Transverse colon (tissue), 4 donors: Measurements from ENCODE around the gene ANGPTL8. TPM values are rescaled to one million over a fixed set of nuclear protein-coding genes. Genes with fewer than 3 reads are reported as not detected.

Experiments used
- DNase-seq: peaks from one replicate; pipeline ENCODE4 v3.0.0-alpha.2; 2019
- H3K27ac ChIP-seq, 4 donors: fragments of 200-600 bp; sonication (generic); 2 replicates each; pipeline ENCODE4 v1.5.1; 2016 to 2018; ENCODE audit warnings: inconsistent platforms in 4 of 4
- H3K27me3 ChIP-seq: fragments of 200-600 bp; sonication (generic); 2 replicates; pipeline ENCODE4 v1.5.1; 2017; ENCODE audit warnings: inconsistent platforms
- H3K36me3 ChIP-seq, 4 donors: fragments of 200-600 bp; sonication (generic); 2 replicates each; pipeline ENCODE4 v1.5.1; 2017 to 2019; ENCODE audit warnings: inconsistent platforms in 4 of 4
- H3K4me1 ChIP-seq, 4 donors: fragments of 200-600 bp; sonication (generic); 2 replicates each; pipeline ENCODE4 v1.5.1; 2017 to 2020; ENCODE audit warnings: inconsistent platforms in 4 of 4
- H3K4me3 ChIP-seq, 4 donors: fragments of 200-600 bp; sonication (generic); 1 replicate in 1 of 4; 2 replicates in 3 of 4; pipeline versions ENCODE4 v1.5.1 to v1.6.1; 2017 to 2019; ENCODE audit warnings: inconsistent platforms in 4 of 4
- H3K9me3 ChIP-seq, 2 donors: fragments of 200-600 bp; sonication (generic); 2 replicates each; pipeline ENCODE4 v1.5.1; 2017 to 2019; ENCODE audit warnings: inconsistent platforms in 2 of 2
- EP300 ChIP-seq: sonication (generic); formaldehyde crosslinking; IDR thresholded peaks from one replicate; pipeline ENCODE4 v1.6.1; 2017; ENCODE audit warnings: antibody characterized with exemption, low read depth
- POLR2A ChIP-seq: fragments of 450-650 bp; IDR thresholded peaks from one replicate; pipeline ENCODE4 v1.6.1; 2016; ENCODE audit warnings: antibody characterized with exemption, mild to moderate bottlenecking, moderate library complexity
- POLR2AphosphoS5 ChIP-seq, 3 donors: sonication (generic); formaldehyde crosslinking; IDR thresholded peaks; one replicate each; pipeline ENCODE4 v1.6.1; 2016; ENCODE audit warnings: antibody characterized with exemption in 3 of 3
- WGBS, 2 donors: methylation state at CpG; one replicate each; pipeline ENCODE4 v1.1.5; 2018; ENCODE audit warnings: low coverage in 1 of 2; 5-methylcytosine and 5-hydroxymethylcytosine counted together
- in situ Hi-C, 4 donors: fragments of 200-750 bp; cut with MboI; loops; one replicate each; pipeline versions ENCODE4 v1.15.0 to v1.15.1; 2017; ENCODE audit warnings: low sequenced_read_pairs in 3 of 4, low pct_ligation_motif_present in 1 of 4, low pct_unique_long_range_greater_than_20kb in 1 of 4
- intact Hi-C: fragments of 100-400 bp; cut with DNase I; formaldehyde crosslinking; loops from one replicate; pipeline ENCODE4 v1.15.1; 2023; ENCODE audit warnings: low total_unique reads
- total RNA-seq, 4 donors: library from RNA; depleted of rRNA; stranded (reverse); fragments of >200 nt; gene quantifications; one replicate each; pipeline ENCODE4 v1.1.0, GENCODE V29; 2016
- TF ChIP-seq, protein P1 (sequence below), 5 experiments: fragments of 200-600 bp in 3 of 5; fragments of 450-650 bp in 2 of 5; sonication (generic) in 3 of 5; IDR thresholded peaks; 1 replicate in 2 of 5; 2 replicates in 3 of 5; pipeline ENCODE4 v1.5.1; 2016 to 2017; ENCODE audit warnings: antibody characterized with exemption in 5 of 5, inconsistent platforms in 3 of 5, mild to moderate bottlenecking in 2 of 5, moderate library complexity in 1 of 5

ANGPTL8 gene
- total RNA-seq, 4 donors from 2014 or later = not detected

DNA sequence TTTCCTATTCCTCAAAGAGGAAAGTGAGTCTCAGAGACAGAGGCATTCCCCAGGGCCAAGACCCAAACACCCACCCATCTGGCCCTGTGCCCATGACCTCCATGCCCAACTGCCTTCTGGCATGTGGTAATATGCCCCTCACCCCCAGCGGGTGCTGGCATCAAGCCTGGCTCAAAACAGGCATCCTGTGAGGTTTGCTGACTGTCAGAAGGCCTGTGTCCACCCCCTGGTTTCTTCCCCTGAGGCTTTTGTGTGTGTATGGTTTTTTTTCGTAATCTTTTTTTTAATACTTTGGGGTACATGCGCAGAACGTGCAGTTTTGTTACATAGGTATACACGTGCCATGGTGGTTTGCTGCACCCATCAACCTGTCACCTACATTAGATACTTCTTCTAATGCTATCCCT lies 34.5 kb upstream of the ANGPTL8 start:
- intact Hi-C loops = loop anchor here (2.0 to 5.0 kb wide), 2 partner anchors 66 to 173 kb away; no protein-coding TSS in a partner anchor
- Histone ChIP-seq H3K9me3 (no peaks in the 10 kb centered on the region), H3K27me3 (no peaks in the 10 kb centered on the region), H3K36me3 (no peaks in the 10 kb centered on the region), H3K4me3 (no peak overlapping the region), H3K27ac (peak overlapping the region; percentile 77 to 91 (median 84)), H3K4me1 (peaks cover 0 to 25% (median 12%) of the 10 kb centered on the region in 4 donors)
- no peak for DNase-seq
- no peak for TF ChIP-seq EP300
- TF ChIP-seq POLR2AphosphoS5 (IDR thresholded peaks at IDR 0.05) = no peak
- no peak for TF ChIP-seq POLR2A
- TF ChIP-seq, protein P1, sequence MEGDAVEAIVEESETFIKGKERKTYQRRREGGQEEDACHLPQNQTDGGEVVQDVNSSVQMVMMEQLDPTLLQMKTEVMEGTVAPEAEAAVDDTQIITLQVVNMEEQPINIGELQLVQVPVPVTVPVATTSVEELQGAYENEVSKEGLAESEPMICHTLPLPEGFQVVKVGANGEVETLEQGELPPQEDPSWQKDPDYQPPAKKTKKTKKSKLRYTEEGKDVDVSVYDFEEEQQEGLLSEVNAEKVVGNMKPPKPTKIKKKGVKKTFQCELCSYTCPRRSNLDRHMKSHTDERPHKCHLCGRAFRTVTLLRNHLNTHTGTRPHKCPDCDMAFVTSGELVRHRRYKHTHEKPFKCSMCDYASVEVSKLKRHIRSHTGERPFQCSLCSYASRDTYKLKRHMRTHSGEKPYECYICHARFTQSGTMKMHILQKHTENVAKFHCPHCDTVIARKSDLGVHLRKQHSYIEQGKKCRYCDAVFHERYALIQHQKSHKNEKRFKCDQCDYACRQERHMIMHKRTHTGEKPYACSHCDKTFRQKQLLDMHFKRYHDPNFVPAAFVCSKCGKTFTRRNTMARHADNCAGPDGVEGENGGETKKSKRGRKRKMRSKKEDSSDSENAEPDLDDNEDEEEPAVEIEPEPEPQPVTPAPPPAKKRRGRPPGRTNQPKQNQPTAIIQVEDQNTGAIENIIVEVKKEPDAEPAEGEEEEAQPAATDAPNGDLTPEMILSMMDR (IDR thresholded peaks at IDR 0.05) = no peak
- in situ Hi-C loops = loop anchor here (5.0 to 25.0 kb wide), 4 partner anchors 68 to 168 kb away; no protein-coding TSS in a partner anchor
- 50 to 54% methylated on average over 3 to 5 of the region's 5 CpGs for WGBS, 2 donors

DNA sequence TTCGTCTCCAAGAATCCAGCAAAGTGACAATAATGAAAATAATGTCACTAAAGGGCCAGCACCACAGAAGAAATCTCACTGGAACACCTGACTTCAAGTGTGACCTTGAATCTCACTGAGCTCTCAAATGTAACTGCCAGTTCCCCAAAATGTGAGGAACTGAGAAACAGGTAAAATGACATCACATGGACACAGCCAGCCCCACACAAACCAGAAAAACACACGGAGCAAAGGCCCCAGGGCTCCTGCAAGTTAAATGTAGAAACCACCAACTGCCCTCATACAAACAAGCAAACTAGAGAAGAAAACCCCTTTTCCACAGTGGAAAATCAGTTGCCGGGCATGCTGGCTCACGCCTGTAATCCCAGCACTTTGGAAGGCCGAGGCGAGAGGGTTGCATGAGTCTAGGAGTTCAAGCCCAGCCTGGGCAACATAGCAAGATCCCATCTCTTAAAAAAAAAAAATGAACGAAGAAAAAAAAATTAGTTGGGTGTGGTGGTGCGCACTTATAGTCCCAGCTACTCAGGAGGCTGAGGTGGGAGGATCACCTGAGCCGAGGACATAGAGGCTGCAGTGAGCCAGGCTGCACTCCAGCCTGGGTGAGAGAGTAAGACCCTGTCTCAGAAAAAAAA lies 33.4 kb upstream of the ANGPTL8 start:
- no peak for DNase-seq
- intact Hi-C loops (loop anchor here (2.0 to 5.0 kb wide), 2 partner anchors 67 to 174 kb away; no protein-coding TSS in a partner anchor), in situ Hi-C loops (loop anchor here (10.0 to 25.0 kb wide), 3 partner anchors 71 to 169 kb away; no protein-coding TSS in a partner anchor)
- Histone ChIP-seq H3K27ac (peak overlapping the region in 2 of 4 donors; percentile 5 to 25), H3K27me3 (no peaks in the 10 kb centered on the region), H3K9me3 (no peaks in the 10 kb centered on the region), H3K4me1 (peaks cover 0 to 25% (median 12%) of the 10 kb centered on the region in 4 donors), H3K4me3 (no peak overlapping the region), H3K36me3 (no peaks in the 10 kb centered on the region)
- TF ChIP-seq EP300 = no peak
- TF ChIP-seq, protein P1 (IDR thresholded peaks at IDR 0.05) = no peak
- no peak for TF ChIP-seq POLR2AphosphoS5 (IDR thresholded peaks at IDR 0.05)
- no peak for TF ChIP-seq POLR2A
- WGBS, 2 donors = 84 to 85% methylated on average over 9 of the region's 9 CpGs

DNA sequence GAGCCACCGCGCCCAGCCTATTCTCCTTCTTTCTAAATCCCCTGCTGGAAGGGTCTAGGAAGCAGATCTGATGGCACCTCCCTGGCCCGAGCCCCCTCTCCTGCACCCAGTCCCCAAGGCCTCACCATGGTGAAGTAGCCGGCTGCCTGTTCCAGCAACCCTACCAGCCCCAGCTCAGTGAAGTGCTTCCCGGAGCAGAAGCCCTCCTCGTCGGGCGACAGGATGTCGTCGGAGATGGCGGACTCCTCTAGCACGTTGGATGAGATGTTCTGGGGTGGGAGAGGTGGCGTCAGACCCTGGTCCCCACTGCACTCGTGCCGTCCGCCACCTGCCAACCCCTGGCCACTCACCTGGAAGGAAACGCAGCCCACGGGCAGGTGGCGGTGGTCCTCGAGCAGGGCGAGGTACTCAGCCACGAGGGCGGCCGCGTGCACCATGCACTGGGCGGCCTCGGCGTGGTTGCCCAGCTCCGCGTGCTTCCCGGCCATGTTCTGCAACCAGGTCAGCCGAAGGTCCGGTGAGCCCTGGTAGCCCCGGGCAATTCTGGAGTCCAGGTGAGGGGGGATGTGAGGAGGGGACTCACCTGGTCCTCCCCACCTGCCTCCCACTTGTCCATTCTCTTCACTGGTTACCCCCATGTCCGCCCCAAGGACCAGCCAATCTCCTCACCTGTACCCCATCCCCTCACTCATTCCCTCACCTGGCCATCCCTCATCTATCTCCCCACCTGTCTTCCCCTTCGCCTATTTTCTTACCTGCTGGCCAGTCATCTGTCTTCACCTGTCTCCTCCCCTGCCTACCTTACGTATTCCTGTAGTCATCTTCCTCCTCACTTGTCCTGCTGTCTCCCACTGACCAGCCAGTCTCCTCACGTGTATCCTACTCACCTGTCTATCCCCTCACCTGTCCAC lies 30.6 kb upstream of the ANGPTL8 start:
- in situ Hi-C loops = loop anchor here (10.0 to 25.0 kb wide), 3 partner anchors 74 to 172 kb away; no protein-coding TSS in a partner anchor
- TF ChIP-seq POLR2AphosphoS5 (IDR thresholded peaks at IDR 0.05) = no peak
- TF ChIP-seq, protein P1 (IDR thresholded peaks at IDR 0.05) = no peak
- no peak for TF ChIP-seq POLR2A
- TF ChIP-seq EP300 = no peak
- Histone ChIP-seq H3K27me3 (no peaks in the 10 kb centered on the region), H3K4me1 (peaks cover 0 to 17% (median 8%) of the 10 kb centered on the region in 4 donors), H3K4me3 (no peak overlapping the region), H3K27ac (no peak overlapping the region), H3K9me3 (no peaks in the 10 kb centered on the region), H3K36me3 (peaks cover 0 to 3% (median 0%) of the 10 kb centered on the region in 4 donors)
- no peak for DNase-seq
- WGBS, 2 donors = 67 to 86% methylated on average over 4 to 38 of the region's 38 CpGs
- intact Hi-C loops = loop anchor here (5.0 kb wide), 1 partner anchor 177 kb away; no protein-coding TSS in a partner anchor
